ENCODE data around the gene KIRREL1. TPM values are rescaled to one million over a fixed set of nuclear protein-coding genes. Genes with fewer than 3 reads are reported as not detected.

Gene KIRREL1
- total RNA-seq, 2 experiments from 2014 or later = not detected

DNA sequence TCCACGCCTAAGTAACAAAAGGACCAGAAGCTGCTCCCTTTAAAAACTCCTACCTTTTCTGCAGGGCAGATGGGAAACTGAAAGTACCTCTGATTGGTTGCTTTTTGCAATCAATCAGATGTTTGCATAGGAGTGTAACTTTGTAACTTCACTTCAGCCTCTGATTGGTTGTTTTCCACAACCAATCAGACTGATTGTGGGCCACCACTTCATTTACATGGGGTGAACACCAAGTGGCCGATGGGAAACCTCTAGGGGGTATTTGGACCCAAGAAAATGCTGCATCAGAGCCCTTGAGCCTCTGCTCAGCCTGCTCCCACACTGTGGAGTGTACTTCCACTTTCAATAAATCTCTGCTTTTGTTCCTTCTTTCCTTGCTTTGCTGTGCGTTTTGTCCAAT lies 154.4 kb downstream of the KIRREL1 start:
- Mint-ChIP-seq H3K27me3 (no peaks in the 10 kb centered on the region), H3K27ac (no peak overlapping the region), H3K36me3 (ENCODE audit: low read depth) (no peaks in the 10 kb centered on the region), H3K9me3 (no peaks in the 10 kb centered on the region), H3K4me1 (peaks cover 16% of the 10 kb centered on the region), H3K4me3 (no peak overlapping the region)
- ChIA-PET CTCF (interaction anchor here (0.6 to 3.0 kb wide), 2 partner anchors 20 to 31 kb away, joined by 4 to 8 read pairs; no protein-coding TSS in a partner anchor), POLR2A (no interaction called here)
- no peak for DNase-seq

DNA sequence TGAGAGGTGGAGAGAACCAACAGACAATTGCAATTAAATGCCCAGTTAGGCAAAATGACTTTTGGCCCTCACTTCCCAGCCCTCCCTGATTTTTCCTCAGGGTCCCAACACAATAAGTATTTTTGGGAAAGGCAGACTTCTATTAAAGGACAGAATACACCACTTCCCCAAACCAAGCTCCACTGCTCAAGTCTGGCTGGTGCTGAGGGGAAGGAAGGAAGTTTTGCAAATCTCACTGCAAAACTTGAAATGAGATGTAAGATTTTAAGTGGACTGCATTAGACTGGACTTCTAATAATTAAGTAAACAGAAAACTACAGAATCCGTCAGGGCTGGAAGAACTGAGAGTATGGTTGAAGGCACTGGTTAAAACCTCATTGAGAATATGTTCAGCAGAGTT lies 155.0 kb downstream of the KIRREL1 start:
- Mint-ChIP-seq H3K27ac (no peak overlapping the region), H3K4me1 (peaks cover 16% of the 10 kb centered on the region), H3K36me3 (ENCODE audit: low read depth) (no peaks in the 10 kb centered on the region), H3K4me3 (peak overlapping the region; percentile 26), H3K9me3 (no peaks in the 10 kb centered on the region), H3K27me3 (no peaks in the 10 kb centered on the region)
- ChIA-PET POLR2A (no interaction called here), CTCF (no interaction called here)
- no peak for DNase-seq

GRCh38 chr1:158149175-158149574 lies 155.7 kb downstream of the KIRREL1 start:
- ChIA-PET POLR2A (no interaction called here), CTCF (interaction anchor here (1.2 kb wide), 1 partner anchor 55 kb away, joined by 3 read pairs; no protein-coding TSS in a partner anchor)
- Mint-ChIP-seq H3K36me3 (ENCODE audit: low read depth) (no peaks in the 10 kb centered on the region), H3K27me3 (peaks cover 3% of the 10 kb centered on the region), H3K9me3 (no peaks in the 10 kb centered on the region), H3K27ac (peak overlapping the region; percentile 82), H3K4me1 (peaks cover 16% of the 10 kb centered on the region), H3K4me3 (peak overlapping the region; percentile 84)
- no peak for DNase-seq

Other genes starting within 250 kb of the KIRREL1 start
- not detected for gene FCRL2, start 216.5 kb upstream of the KIRREL1 start, total RNA-seq
- under 1 TPM in 1 of 2 experiments, not detected in 1; 0.22 TPM for gene FCRL1, start 173.5 kb upstream of the KIRREL1 start, total RNA-seq
- gene CD5L, start 151.8 kb upstream of the KIRREL1 start, total RNA-seq = not detected
- gene CD1D, start 187.2 kb downstream of the KIRREL1 start, total RNA-seq = not detected